ENCODE measurements around the gene ZNF423.

Gene ZNF423

DNA sequence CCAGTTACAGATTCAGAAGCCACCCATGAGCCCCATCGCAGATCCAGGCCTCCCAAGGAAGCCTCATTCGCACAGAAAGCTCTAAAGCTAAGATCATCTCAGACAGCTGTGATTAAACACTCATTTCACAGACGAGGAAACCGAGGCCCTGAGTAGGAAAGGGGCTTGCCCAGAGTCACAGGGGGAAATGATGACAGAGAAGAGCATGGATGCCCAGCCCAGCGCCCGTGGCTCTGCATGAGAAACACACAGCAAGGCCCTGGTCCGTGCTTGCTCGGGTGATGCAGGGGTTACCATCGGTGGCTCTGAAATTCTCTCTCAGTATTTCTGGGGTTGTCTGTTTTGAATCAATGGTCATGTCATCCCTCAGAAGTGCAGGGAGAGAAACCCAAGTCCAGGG, 372.7 kb downstream of the ZNF423 start:
- no peak overlapping the region for H3K9ac ChIP-seq (ENCODE audit: low read depth, low read length)
- no peak overlapping the region for H3K4me3 ChIP-seq (ENCODE audit: low read length)
- no peak overlapping the region for H3K27ac ChIP-seq (ENCODE audit: low read depth, low read length)
- 0 out of 2 replicates have a peak, but pooled peaks cover 6% of the 10 kb centered on the region for H3K4me1 ChIP-seq (ENCODE audit: insufficient read depth, low read length)
- 95% methylated on average over 9 of the region's 9 CpGs for WGBS
- peaks cover 21% of the 10 kb centered on the region for H3K27me3 ChIP-seq (ENCODE audit: insufficient read depth, low read length)
- H3K36me3 ChIP-seq (ENCODE audit: insufficient read depth, low read length) = no peaks in the 10 kb centered on the region
- H3K9me3 ChIP-seq (ENCODE audit: insufficient read depth, low read depth, low read length) = no peaks in the 10 kb centered on the region

DNA sequence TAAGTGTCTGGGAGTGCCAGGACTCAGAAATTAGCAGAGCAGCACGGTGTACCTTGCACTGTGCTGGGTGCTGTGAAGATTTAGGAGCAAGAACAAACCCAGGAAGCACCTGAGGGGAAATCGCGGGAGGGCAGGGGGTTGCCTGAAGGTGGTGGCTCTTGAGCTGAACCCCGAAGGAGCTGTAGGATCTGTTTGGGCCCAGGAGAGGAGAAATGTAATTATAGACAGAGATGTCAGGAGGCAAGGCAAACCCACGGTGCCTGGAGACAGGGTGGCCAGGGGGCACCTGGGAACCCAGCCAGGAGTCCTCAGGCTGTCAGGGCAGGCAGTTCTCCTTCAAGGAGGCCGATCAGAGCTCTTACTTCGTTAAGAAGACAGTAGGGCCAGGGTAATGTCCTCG, 373.2 kb downstream of the ZNF423 start:
- Histone ChIP-seq H3K27ac (ENCODE audit: low read depth, low read length) (no peak overlapping the region), H3K9me3 (ENCODE audit: insufficient read depth, low read depth, low read length) (no peaks in the 10 kb centered on the region), H3K9ac (ENCODE audit: low read depth, low read length) (no peak overlapping the region), H3K4me1 (ENCODE audit: insufficient read depth, low read length) (0 out of 2 replicates have a peak, but pooled peaks cover 6% of the 10 kb centered on the region), H3K36me3 (ENCODE audit: insufficient read depth, low read length) (no peaks in the 10 kb centered on the region), H3K27me3 (ENCODE audit: insufficient read depth, low read length) (peaks cover 21% of the 10 kb centered on the region), H3K4me3 (ENCODE audit: low read length) (no peak overlapping the region)
- 88% methylated on average over 8 of the region's 8 CpGs for WGBS

DNA sequence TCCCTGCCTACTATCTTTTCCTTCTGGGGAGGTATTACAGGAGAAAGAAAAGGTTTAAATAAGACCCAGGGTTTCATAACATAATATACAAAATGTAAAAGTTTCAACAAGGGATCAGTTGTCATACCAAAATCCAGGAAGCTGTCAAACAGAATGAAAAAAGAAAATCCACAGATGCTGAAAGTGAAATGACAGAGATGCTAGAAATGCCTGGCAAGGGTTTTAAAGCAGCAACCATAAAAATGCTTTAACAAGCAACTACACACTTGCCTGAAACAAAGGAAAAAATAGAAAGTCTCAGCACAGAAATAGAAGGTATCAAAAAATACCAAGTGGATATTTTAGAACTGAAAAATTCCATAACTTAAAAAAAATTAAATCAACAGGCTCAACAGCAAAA, 377.3 kb downstream of the ZNF423 start:
- Histone ChIP-seq H3K36me3 (ENCODE audit: insufficient read depth, low read length) (no peaks in the 10 kb centered on the region), H3K27me3 (ENCODE audit: insufficient read depth, low read length) (peaks cover 15% of the 10 kb centered on the region), H3K9me3 (ENCODE audit: insufficient read depth, low read depth, low read length) (no peaks in the 10 kb centered on the region), H3K4me3 (ENCODE audit: low read length) (no peak overlapping the region), H3K9ac (ENCODE audit: low read depth, low read length) (no peak overlapping the region), H3K27ac (ENCODE audit: low read depth, low read length) (no peak overlapping the region), H3K4me1 (ENCODE audit: insufficient read depth, low read length) (no peaks in the 10 kb centered on the region)

DNA sequence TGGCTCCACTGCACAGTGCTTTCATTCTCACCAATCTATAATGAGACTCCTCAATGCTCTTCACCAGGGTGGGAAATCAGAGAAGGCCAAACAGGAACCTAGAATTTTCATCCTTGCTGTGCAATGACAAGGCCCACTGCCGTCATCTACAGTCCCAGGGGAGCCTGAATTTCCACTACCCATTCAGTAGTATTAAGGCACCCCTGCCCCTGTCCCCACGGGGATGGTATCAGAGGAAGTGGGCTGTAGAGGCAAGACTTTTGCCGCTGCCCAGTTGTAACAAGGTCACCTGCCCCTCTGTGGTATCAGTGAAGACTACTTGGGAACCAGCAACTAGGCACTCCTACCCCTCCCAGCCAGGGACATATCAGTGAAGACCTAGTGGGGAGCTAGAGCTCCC, 377.8 kb downstream of the ZNF423 start:
- 83% methylated on average over 3 of the region's 3 CpGs for WGBS
- H3K27ac ChIP-seq (ENCODE audit: low read depth, low read length) = no peak overlapping the region

DNA sequence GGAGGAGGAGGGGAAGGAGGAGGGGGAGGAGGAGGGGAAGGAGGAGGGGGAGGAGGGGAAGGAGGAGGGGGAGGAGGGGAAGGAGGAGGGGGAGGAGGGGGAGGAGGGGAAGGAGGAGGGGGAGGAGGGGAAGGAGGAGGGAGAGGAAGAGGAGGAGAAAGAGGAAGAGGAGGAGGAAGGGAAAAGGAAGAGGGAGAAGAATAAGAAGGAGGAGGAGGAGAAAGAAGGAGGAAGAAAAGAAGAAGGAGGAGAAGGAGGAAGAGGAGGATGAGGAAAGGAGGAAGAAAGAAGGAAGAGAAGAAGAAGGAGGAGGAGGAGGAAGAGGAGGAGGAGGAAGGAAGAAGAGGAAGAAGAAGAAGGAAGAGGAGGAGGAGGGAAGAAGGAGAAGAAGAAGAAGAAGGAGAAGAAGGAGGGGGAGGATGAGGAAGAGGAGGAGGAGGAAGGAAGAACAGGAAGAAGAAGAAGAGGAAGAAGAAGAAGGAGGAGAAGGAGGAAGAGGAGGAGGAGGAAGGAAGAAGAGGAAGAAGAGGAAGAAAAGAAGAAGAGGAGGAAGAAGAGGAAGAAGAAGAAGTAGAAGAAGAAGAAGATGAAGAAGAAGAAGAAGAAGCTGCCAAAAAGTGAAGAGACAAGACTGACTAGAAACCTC, 378.5 kb downstream of the ZNF423 start:
- H3K4me3 ChIP-seq (ENCODE audit: low read length) = no peak overlapping the region
- no peak overlapping the region for H3K27ac ChIP-seq (ENCODE audit: low read depth, low read length)
- no peaks in the 10 kb centered on the region for H3K36me3 ChIP-seq (ENCODE audit: insufficient read depth, low read length)
- H3K9ac ChIP-seq (ENCODE audit: low read depth, low read length) = no peak overlapping the region
- H3K27me3 ChIP-seq (ENCODE audit: insufficient read depth, low read length) = peaks cover 8% of the 10 kb centered on the region; the same call in 1 of the 2 replicates
- H3K4me1 ChIP-seq (ENCODE audit: insufficient read depth, low read length) = no peaks in the 10 kb centered on the region
- no peaks in the 10 kb centered on the region for H3K9me3 ChIP-seq (ENCODE audit: insufficient read depth, low read depth, low read length)

More for the DNA sequence above, 377.8 kb downstream of the ZNF423 start:
- peaks cover 10% of the 10 kb centered on the region; the same call in 1 of the 2 replicates for H3K27me3 ChIP-seq (ENCODE audit: insufficient read depth, low read length)
- no peaks in the 10 kb centered on the region for H3K9me3 ChIP-seq (ENCODE audit: insufficient read depth, low read depth, low read length)
- no peak overlapping the region for H3K4me3 ChIP-seq (ENCODE audit: low read length)
- no peak overlapping the region for H3K9ac ChIP-seq (ENCODE audit: low read depth, low read length)
- no peaks in the 10 kb centered on the region for H3K36me3 ChIP-seq (ENCODE audit: insufficient read depth, low read length)
- H3K4me1 ChIP-seq (ENCODE audit: insufficient read depth, low read length) = no peaks in the 10 kb centered on the region

DNA sequence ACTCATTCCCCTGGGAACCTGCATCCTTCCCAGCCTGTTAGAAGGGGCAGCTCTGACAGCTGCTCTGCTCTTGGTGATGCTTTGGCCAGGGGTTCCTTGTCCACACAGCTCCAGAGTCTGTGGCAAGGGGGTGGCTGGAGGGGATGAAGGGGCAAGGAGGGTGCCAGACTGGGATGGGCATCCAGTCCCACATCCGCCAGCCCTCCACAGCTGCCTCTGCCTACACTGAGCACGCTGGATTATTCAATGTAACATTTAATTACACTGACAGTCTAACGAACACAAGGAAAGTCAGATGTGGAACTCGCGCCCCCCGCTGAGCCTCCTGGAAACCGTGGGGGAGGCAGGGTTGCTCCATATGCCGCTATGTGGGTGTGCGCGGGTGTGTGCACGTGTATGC, 381.2 kb downstream of the ZNF423 start:
- H3K9me3 ChIP-seq (ENCODE audit: insufficient read depth, low read depth, low read length) = no peaks in the 10 kb centered on the region
- 87% methylated on average over 11 of the region's 11 CpGs for WGBS
- H3K36me3 ChIP-seq (ENCODE audit: insufficient read depth, low read length) = no peaks in the 10 kb centered on the region
- no peaks in the 10 kb centered on the region for H3K4me1 ChIP-seq (ENCODE audit: insufficient read depth, low read length)
- H3K9ac ChIP-seq (ENCODE audit: low read depth, low read length) = no peak overlapping the region
- H3K27ac ChIP-seq (ENCODE audit: low read depth, low read length) = no peak overlapping the region
- H3K4me3 ChIP-seq (ENCODE audit: low read length) = no peak overlapping the region
- H3K27me3 ChIP-seq (ENCODE audit: insufficient read depth, low read length) = no peaks in the 10 kb centered on the region

DNA sequence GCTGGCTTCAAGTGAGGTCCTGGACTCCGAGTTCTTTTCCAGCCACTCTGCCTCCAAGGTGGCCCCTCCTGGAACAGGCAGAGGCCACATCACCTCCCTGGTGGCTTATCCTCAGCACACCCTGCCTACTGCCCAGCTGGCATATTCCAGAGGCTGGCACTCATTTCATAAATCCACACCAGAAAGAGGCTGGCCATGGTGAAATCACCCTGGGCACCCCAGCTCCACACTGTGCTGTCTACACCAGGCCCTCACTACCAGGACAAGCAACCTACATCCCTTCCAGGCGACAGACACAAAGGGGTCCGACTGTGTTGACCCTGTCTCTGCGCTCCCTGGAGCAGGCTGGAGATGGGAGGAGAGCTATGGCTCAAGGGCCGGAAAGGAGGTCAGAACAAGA, 382.1 kb downstream of the ZNF423 start:
- 94% methylated on average over 5 of the region's 5 CpGs for WGBS
- H3K4me1 ChIP-seq (ENCODE audit: insufficient read depth, low read length) = no peaks in the 10 kb centered on the region
- no peaks in the 10 kb centered on the region for H3K9me3 ChIP-seq (ENCODE audit: insufficient read depth, low read depth, low read length)
- no peak overlapping the region for H3K4me3 ChIP-seq (ENCODE audit: low read length)
- H3K27me3 ChIP-seq (ENCODE audit: insufficient read depth, low read length) = no peaks in the 10 kb centered on the region
- no peak overlapping the region for H3K27ac ChIP-seq (ENCODE audit: low read depth, low read length)
- no peak overlapping the region for H3K9ac ChIP-seq (ENCODE audit: low read depth, low read length)
- no peaks in the 10 kb centered on the region for H3K36me3 ChIP-seq (ENCODE audit: insufficient read depth, low read length)

DNA sequence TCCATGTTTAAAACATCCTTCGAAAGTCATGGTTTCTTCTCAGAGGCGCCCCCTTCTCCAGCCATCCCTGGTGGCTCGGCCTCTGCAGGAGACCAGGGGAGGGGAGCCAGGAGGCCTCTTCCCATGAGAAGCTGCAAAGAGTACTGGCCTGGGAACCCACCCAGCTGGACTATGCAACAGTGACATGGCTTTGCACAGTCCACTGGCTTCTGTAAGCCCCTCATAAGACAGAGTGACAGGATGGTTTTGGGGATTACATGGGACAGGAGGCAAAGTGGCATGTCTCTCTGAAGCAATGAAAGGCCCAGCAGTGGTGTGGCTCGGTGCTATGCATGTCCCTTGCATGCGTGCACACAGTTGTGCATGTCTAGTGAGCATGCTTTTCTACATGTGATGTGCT, 382.8 kb downstream of the ZNF423 start:
- Histone ChIP-seq H3K36me3 (ENCODE audit: insufficient read depth, low read length) (no peaks in the 10 kb centered on the region), H3K9ac (ENCODE audit: low read depth, low read length) (no peak overlapping the region), H3K4me1 (ENCODE audit: insufficient read depth, low read length) (no peaks in the 10 kb centered on the region), H3K4me3 (ENCODE audit: low read length) (no peak overlapping the region), H3K27me3 (ENCODE audit: insufficient read depth, low read length) (no peaks in the 10 kb centered on the region), H3K9me3 (ENCODE audit: insufficient read depth, low read depth, low read length) (no peaks in the 10 kb centered on the region), H3K27ac (ENCODE audit: low read depth, low read length) (no peak overlapping the region)
- 90% methylated on average over 5 of the region's 5 CpGs for WGBS

DNA sequence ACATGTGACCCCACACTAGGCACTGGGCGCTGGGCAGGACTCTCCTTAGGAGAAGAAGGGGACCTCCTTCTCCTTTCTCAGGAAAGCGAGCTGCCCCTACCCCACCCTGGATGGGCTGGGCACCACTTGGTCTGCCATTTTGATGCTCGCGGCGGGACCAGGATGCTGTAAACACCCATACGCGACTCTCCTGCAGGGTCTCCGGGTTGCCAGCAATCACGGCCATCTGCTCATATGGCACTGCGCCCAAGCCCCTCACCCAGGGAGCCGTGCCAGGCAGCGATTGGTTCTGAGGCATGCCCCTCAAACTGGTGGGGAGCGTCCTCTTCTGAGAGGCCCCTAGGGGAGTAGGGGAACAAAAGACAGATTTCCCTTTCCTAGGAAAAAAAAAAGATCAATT, 383.3 kb downstream of the ZNF423 start:
- Histone ChIP-seq H3K4me3 (ENCODE audit: low read length) (no peak overlapping the region), H3K27ac (ENCODE audit: low read depth, low read length) (no peak overlapping the region), H3K9me3 (ENCODE audit: insufficient read depth, low read depth, low read length) (no peaks in the 10 kb centered on the region), H3K4me1 (ENCODE audit: insufficient read depth, low read length) (no peaks in the 10 kb centered on the region), H3K9ac (ENCODE audit: low read depth, low read length) (no peak overlapping the region), H3K36me3 (ENCODE audit: insufficient read depth, low read length) (no peaks in the 10 kb centered on the region), H3K27me3 (ENCODE audit: insufficient read depth, low read length) (no peaks in the 10 kb centered on the region)
- 88% methylated on average over 13 of the region's 13 CpGs for WGBS

GRCh38 chr16:49471038-49471727, 384.7 kb downstream of the ZNF423 start:
- 0 out of 2 replicates have a peak, but pooled peaks cover under 1% of the 10 kb centered on the region for H3K27me3 ChIP-seq (ENCODE audit: insufficient read depth, low read length)

GRCh38 chr16:49470513-49470991, 385.4 kb downstream of the ZNF423 start:
- Histone ChIP-seq H3K9me3 (ENCODE audit: insufficient read depth, low read depth, low read length) (no peaks in the 10 kb centered on the region), H3K4me3 (ENCODE audit: low read length) (no peak overlapping the region), H3K9ac (ENCODE audit: low read depth, low read length) (no peak overlapping the region), H3K27me3 (ENCODE audit: insufficient read depth, low read length) (peaks cover 7% of the 10 kb centered on the region), H3K4me1 (ENCODE audit: insufficient read depth, low read length) (no peaks in the 10 kb centered on the region), H3K36me3 (ENCODE audit: insufficient read depth, low read length) (no peaks in the 10 kb centered on the region), H3K27ac (ENCODE audit: low read depth, low read length) (no peak overlapping the region)
- WGBS = 95% methylated on average over 3 of the region's 3 CpGs

More at GRCh38 chr16:49471038-49471727, 384.7 kb downstream of the ZNF423 start:
- no peaks in the 10 kb centered on the region for H3K36me3 ChIP-seq (ENCODE audit: insufficient read depth, low read length)
- H3K9ac ChIP-seq (ENCODE audit: low read depth, low read length) = no peak overlapping the region
- H3K9me3 ChIP-seq (ENCODE audit: insufficient read depth, low read depth, low read length) = no peaks in the 10 kb centered on the region
- no peaks in the 10 kb centered on the region for H3K4me1 ChIP-seq (ENCODE audit: insufficient read depth, low read length)
- 95% methylated on average over 11 of the region's 11 CpGs for WGBS
- no peak overlapping the region for H3K4me3 ChIP-seq (ENCODE audit: low read length)
- no peak overlapping the region for H3K27ac ChIP-seq (ENCODE audit: low read depth, low read length)
